ENCODE data around the gene SLC37A2.

SLC37A2 gene

GRCh38 chr11:125112208-125112604 is 49.1 kb downstream of the SLC37A2 start:
- ATAC-seq = no peak

GRCh38 chr11:125114518-125114917 is 51.4 kb downstream of the SLC37A2 start:
- ATAC-seq = no peak

- ATAC-seq = no peak
Observed at GRCh38 chr11:125117429-125117828, 54.3 kb downstream of the SLC37A2 start.

- no peak for ATAC-seq
Observed at GRCh38 chr11:125123194-125123946, 60.3 kb downstream of the SLC37A2 start.

GRCh38 chr11:125123947-125124617 is 61.0 kb downstream of the SLC37A2 start:
- ATAC-seq = peak; percentile 43 to 69

- ATAC-seq = no peak
Observed at GRCh38 chr11:125124618-125124992, 61.5 kb downstream of the SLC37A2 start.

GRCh38 chr11:125128450-125128849 is 65.3 kb downstream of the SLC37A2 start:
- no peak for ATAC-seq

GRCh38 chr11:125129316-125129993 is 66.3 kb downstream of the SLC37A2 start:
- ATAC-seq = no peak

- no peak for ATAC-seq
Observed at GRCh38 chr11:125132071-125132470, 69.0 kb downstream of the SLC37A2 start.

GRCh38 chr11:125132596-125132995 is 69.5 kb downstream of the SLC37A2 start:
- ATAC-seq = no peak

DNA sequence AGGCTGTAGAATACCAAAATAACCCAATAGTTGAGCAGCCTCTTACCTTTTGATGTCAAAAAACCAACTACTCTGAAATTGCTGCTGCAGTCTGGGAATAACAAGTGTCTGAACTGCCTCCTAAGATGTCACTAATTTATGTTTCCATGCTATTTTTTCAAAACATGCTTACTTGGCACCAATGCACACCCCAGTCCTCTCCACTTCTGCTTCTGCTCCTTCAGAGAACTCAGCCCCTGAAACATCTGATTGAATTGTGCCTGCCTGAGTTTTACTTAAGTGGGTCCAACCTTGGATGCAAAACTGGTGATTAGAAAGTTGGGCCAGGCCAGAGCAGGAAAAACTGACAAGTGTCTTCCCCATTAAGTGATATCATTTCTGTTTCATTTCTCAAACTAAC is 72.9 kb downstream of the SLC37A2 start:
- no peak for ATAC-seq

GRCh38 chr11:125138966-125139365 is 75.9 kb downstream of the SLC37A2 start:
- ATAC-seq = no peak

- no peak for ATAC-seq
Observed at GRCh38 chr11:125139778-125140177, 76.7 kb downstream of the SLC37A2 start.

Measured in activated CD4-positive, CD25-positive, alpha-beta regulatory T cell treated with anti-CD3 and anti-CD28 coated beads, Interleukin-2, amount 50 U/mL, for 24 hours (primary cell).